HCT116 (cell line): Measurements from ENCODE around the gene SIN3B. TPM values are rescaled to one million over a fixed set of nuclear protein-coding genes. Genes with fewer than 3 reads are reported as not detected.

Experiments
- ATAC-seq: fragments of 200-7000 bp; cut with Tn5 transposase; 2 replicates; pipeline ENCODE4 v1.9.1; 2020; ENCODE audit warnings: mild to moderate bottlenecking, moderate library complexity
- BruUV-seq: library from RNA; stranded (reverse); fragments of 400-500 nt; replicated peaks from 2 replicates; lab custom pipeline; 2021; lab: Mats Ljungman, UMichigan
- CTCF ChIA-PET: fragments of 300-600 bp; sonication (Branson Sonifier 250); formaldehyde crosslinking; loops from one replicate; lab custom pipeline; 2021; ENCODE audit warnings: antibody characterized with exemption; lab: Charles Lee
- POLR2A ChIA-PET: fragments of 300-600, 350-600 bp; sonication (Branson Sonifier 250); formaldehyde crosslinking; loops from one replicate; lab custom pipeline; 2021; ENCODE audit warnings: antibody characterized with exemption; lab: Charles Lee
- RAD21 ChIA-PET, 2 experiments: fragments of 300-600 bp; sonication (Branson Sonifier 250); formaldehyde crosslinking; loops; one replicate each; lab custom pipeline; 2023; ENCODE audit warnings: low total read pairs in 2 of 2; ENCODE audit not compliant: uncharacterized antibody in 2 of 2, unreplicated experiment in 2 of 2, low non-redundant PET in 1 of 2; lab: Charles Lee
- DNase-seq: peaks from one replicate; pipeline ENCODE4 v3.0.0-alpha.2; 2010; ENCODE audit warnings: low read depth, low spot score
- H2AFZ ChIP-seq: fragments of 200-600 bp; shearing (Covaris generic), sonication (generic); 2 replicates; pipeline ENCODE4 v1.6.1; 2017; ENCODE audit warnings: low read depth, mixed run types, mixed read lengths, antibody characterized with exemption, low read length; ENCODE audit not compliant: poor library complexity, severe bottlenecking
- H3K27ac ChIP-seq: 2 replicates; pipeline ENCODE4 v1.5.1; 2012; ENCODE audit warnings: low read depth, low read length
- H3K27me3 ChIP-seq: fragments of 200-600 bp; sonication (generic); 2 replicates; pipeline ENCODE4 v1.6.1; 2016; ENCODE audit warnings: mixed run types, low read length, mixed read lengths; ENCODE audit not compliant: insufficient read depth
- H3K36me3 ChIP-seq, 2 experiments: fragments of 200-500 bp in 1 of 2; fragments of 200-600 bp in 1 of 2; sonication (Bioruptor generic) in 1 of 2; sonication (generic) in 1 of 2; 2 replicates each; pipeline versions ENCODE4 v1.5.1 to v1.6.1; 2014 to 2016; ENCODE audit warnings: low read length in 2 of 2, inconsistent platforms in 1 of 2, mixed read lengths in 1 of 2, mixed run types in 1 of 2; ENCODE audit not compliant: insufficient read depth in 2 of 2, control insufficient read depth in 1 of 2
- H3K4me1 ChIP-seq, 2 experiments: fragments of 200-600 bp in 1 of 2; sonication (generic) in 1 of 2; 2 replicates each; pipeline versions ENCODE4 v1.5.1 to v1.6.1; 2012 to 2017; ENCODE audit warnings: low read length in 2 of 2, inconsistent platforms in 1 of 2, mild to moderate bottlenecking in 1 of 2, mixed read lengths in 1 of 2, mixed run types in 1 of 2, moderate library complexity in 1 of 2; ENCODE audit not compliant: insufficient read depth in 2 of 2, control insufficient read depth in 1 of 2
- H3K4me2 ChIP-seq: fragments of 200-600 bp; sonication (generic); 2 replicates; pipeline ENCODE4 v1.6.1; 2017; ENCODE audit warnings: mixed run types, low read length, mixed read lengths
- H3K4me3 ChIP-seq, 2 experiments: fragments of 200-600 bp in 1 of 2; sonication (generic) in 1 of 2; replicated peaks in 1 of 2; 2 replicates each; pipeline ENCODE4 v1.5.1; 2011 to 2016; ENCODE audit warnings: low read length in 2 of 2, control low read depth in 1 of 2, low read depth in 1 of 2, mild to moderate bottlenecking in 1 of 2, mixed read lengths in 1 of 2, mixed run types in 1 of 2
- H3K79me2 ChIP-seq: fragments of 200-600 bp; sonication (generic); 2 replicates; pipeline ENCODE4 v1.6.1; 2017; ENCODE audit warnings: mild to moderate bottlenecking, mixed run types, low read length, moderate library complexity, mixed read lengths; ENCODE audit not compliant: insufficient read depth
- H3K9ac ChIP-seq: fragments of 200-600 bp; sonication (generic); 2 replicates; pipeline ENCODE4 v1.6.1; 2016; ENCODE audit warnings: low read length, mixed read lengths
- H3K9me2 ChIP-seq: fragments of 200-600 bp; sonication (generic), shearing (Covaris generic); 2 replicates; pipeline ENCODE4 v1.6.1; 2017; ENCODE audit warnings: mixed run types, mild to moderate bottlenecking, moderate library complexity; ENCODE audit not compliant: insufficient read depth
- H3K9me3 ChIP-seq, 2 experiments: fragments of 200-500 bp in 1 of 2; fragments of 200-600 bp in 1 of 2; sonication (Bioruptor generic) in 1 of 2; sonication (generic) in 1 of 2; 2 replicates each; pipeline ENCODE4 v1.6.1; 2014 to 2017; ENCODE audit warnings: low read length in 2 of 2, mixed read lengths in 2 of 2, inconsistent platforms in 1 of 2, low read depth in 1 of 2, mild to moderate bottlenecking in 1 of 2, mixed run types in 1 of 2, moderate library complexity in 1 of 2; ENCODE audit not compliant: control insufficient read depth in 1 of 2, insufficient read depth in 1 of 2
- H4K20me1 ChIP-seq: fragments of 200-600 bp; sonication (generic), shearing (Covaris generic); 2 replicates; pipeline ENCODE4 v1.6.1; 2017; ENCODE audit warnings: mixed run types, mild to moderate bottlenecking, moderate library complexity; ENCODE audit not compliant: insufficient read depth
- EGR1 ChIP-seq: IDR thresholded peaks from 2 replicates; pipeline ENCODE4 v1.6.1; 2012; ENCODE audit warnings: low read depth
- ELF1 ChIP-seq: IDR thresholded peaks from 2 replicates; pipeline ENCODE4 v1.6.1; 2012; ENCODE audit warnings: low read depth, borderline replicate concordance
- EZH2 ChIP-seq: fragments of 200-600 bp; sonication (generic); IDR thresholded peaks from 2 replicates; pipeline ENCODE4 v1.6.1; 2017; ENCODE audit warnings: antibody characterized with exemption, mixed run types
- EZH2phosphoT487 ChIP-seq: fragments of 200-600 bp; IDR thresholded peaks from 2 replicates; pipeline ENCODE4 v1.6.1; 2018; ENCODE audit warnings: antibody characterized with exemption, borderline replicate concordance
- JUND ChIP-seq: IDR thresholded peaks from 2 replicates; pipeline ENCODE4 v1.6.1; 2012
- RAD21 ChIP-seq: IDR thresholded peaks from 2 replicates; pipeline ENCODE4 v1.6.1; 2012; ENCODE audit warnings: low read depth, mild to moderate bottlenecking
- REST ChIP-seq: IDR thresholded peaks from 2 replicates; pipeline ENCODE4 v1.6.1; 2012; ENCODE audit warnings: low read depth
- SIN3A ChIP-seq: IDR thresholded peaks from 2 replicates; pipeline ENCODE4 v1.6.1; 2012; ENCODE audit warnings: low read depth
- SP1 ChIP-seq: IDR thresholded peaks from 2 replicates; pipeline ENCODE4 v1.6.1; 2012; ENCODE audit warnings: low read depth
- SRF ChIP-seq: IDR thresholded peaks from 2 replicates; pipeline ENCODE4 v1.6.1; 2012; ENCODE audit warnings: low read depth
- TCF7L2 ChIP-seq: IDR thresholded peaks from 2 replicates; pipeline ENCODE4 v1.7.0; 2011; ENCODE audit warnings: borderline replicate concordance, inconsistent platforms; ENCODE audit not compliant: insufficient read depth, insufficient read length; ENCODE audit errors: extremely low read depth
- YY1 ChIP-seq: IDR thresholded peaks from 2 replicates; pipeline ENCODE4 v1.6.1; 2011; ENCODE audit warnings: low read length, low read depth, moderate library complexity, mild to moderate bottlenecking; ENCODE audit not compliant: insufficient replicate concordance; ENCODE audit errors: extremely low read depth
- ZNF274 ChIP-seq: fragments of 200-500 bp; sonication (Bioruptor generic); IDR thresholded peaks from 2 replicates; pipeline ENCODE4 v1.6.1; 2014; ENCODE audit warnings: mild to moderate bottlenecking, low read depth, low read length, inconsistent platforms
- intact Hi-C: fragments of 100-400 bp; cut with micrococcal nuclease; formaldehyde crosslinking; loops from 2 replicates; pipeline ENCODE4 v1.10.0; 2022
- total RNA-seq: library from RNA; stranded (reverse); gene quantifications from one replicate; pipeline ENCODE4 v1.2.1, GENCODE V29; 2021; ENCODE audit not compliant: unreplicated experiment
- TF ChIP-seq, protein P1 (sequence below): IDR thresholded peaks from 2 replicates; pipeline ENCODE4 v1.6.1; 2012

The SIN3B gene
- total RNA-seq, 1 experiment from 2014 or later: 59.9 TPM

DNA sequence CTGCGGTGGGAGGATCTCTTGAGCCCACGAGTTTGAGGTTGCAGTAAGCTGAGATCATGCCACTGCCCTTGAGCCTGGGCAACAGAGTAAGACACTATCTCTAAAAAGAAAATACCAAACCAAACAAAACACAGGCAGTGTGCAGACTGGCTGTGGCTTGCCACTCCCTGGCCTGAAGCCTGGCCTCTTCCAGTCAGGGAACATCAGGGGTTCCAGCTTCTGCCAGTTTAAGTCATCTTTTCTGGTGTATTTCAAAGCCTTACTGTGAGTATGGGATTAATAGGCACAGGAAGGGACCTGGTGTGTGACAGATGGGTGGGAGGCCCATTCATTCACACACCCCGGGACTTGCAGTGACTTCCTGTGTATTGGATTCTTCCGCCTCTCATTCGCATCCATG is 32.6 kb downstream of the SIN3B start:
- H3K9ac ChIP-seq: no peak overlapping the region
- CTCF ChIA-PET: no interaction called here
- TF ChIP-seq JUND (no peak), SP1 (no peak), ZNF274 (no peak)

DNA sequence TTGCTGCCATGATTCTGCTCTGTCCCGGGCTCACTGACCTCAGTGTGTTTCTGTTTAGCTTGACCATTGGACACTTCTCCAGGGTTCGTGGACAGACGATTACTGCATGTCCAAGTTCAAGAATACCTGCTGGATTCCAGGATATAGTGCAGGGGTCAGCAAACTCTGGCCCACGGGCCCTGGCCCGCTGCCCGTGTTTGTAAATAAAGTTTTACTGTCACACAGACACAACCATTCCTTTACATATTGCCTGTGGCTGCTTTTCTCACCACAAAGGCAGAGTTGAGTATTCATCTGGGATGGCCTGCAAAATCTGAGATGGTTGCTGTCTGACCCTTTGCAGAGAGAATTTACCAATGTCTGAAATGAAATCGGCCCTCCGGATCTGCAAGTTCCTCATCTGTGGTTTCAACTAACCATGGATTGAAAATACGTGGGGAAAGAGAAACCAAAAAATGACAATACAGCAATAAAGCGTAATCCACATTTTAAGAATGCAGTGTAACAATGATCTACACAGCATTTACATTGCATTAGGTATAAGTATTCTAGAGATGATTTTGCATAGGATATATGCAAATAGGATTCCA is 33.7 kb downstream of the SIN3B start:
- Histone ChIP-seq H3K9me2 (no peaks in the 10 kb centered on the region), H3K4me1 (no peaks in the 10 kb centered on the region), H3K27me3 (no peaks in the 10 kb centered on the region), H3K9me3 (no peaks in the 10 kb centered on the region), H3K9ac (no peak overlapping the region), H3K36me3 (peaks cover 16 to 22% of the 10 kb centered on the region in 2 experiments; a peak in 3 of 4 replicates), H2AFZ (no peak overlapping the region), H3K27ac (no peak overlapping the region), H4K20me1 (no peaks in the 10 kb centered on the region), H3K79me2 (no peaks in the 10 kb centered on the region), H3K4me3 (no peak overlapping the region), H3K4me2 (no peak overlapping the region)
- DNase-seq: no peak
- ChIA-PET POLR2A (no interaction called here), CTCF (no interaction called here), RAD21 (no interaction called here)
- TSS peak; percentile 44 for BruUV-seq
- TF ChIP-seq, protein P1, sequence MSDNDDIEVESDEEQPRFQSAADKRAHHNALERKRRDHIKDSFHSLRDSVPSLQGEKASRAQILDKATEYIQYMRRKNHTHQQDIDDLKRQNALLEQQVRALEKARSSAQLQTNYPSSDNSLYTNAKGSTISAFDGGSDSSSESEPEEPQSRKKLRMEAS: no peak
- TF ChIP-seq TCF7L2 (no peak), REST (no peak), SRF (no peak), EZH2 (no peak), YY1 (no peak), SP1 (no peak), EGR1 (no peak), EZH2phosphoT487 (no peak), ELF1 (no peak), RAD21 (no peak), SIN3A (no peak), JUND (no peak), ZNF274 (no peak)
- ATAC-seq: no peak
- intact Hi-C loops: no loop called here

More for the DNA sequence above, 32.6 kb downstream of the SIN3B start:
- no TSS peak for BruUV-seq
- no peaks in the 10 kb centered on the region for H3K27me3 ChIP-seq
- H2AFZ ChIP-seq: no peak overlapping the region
- H3K4me1 ChIP-seq: no peaks in the 10 kb centered on the region
- intact Hi-C loops: no loop called here
- no peak overlapping the region for H3K4me3 ChIP-seq
- peaks cover 12 to 15% of the 10 kb centered on the region in 2 experiments; a peak in 3 of 4 replicates for H3K36me3 ChIP-seq
- POLR2A ChIA-PET: no interaction called here
- H4K20me1 ChIP-seq: no peaks in the 10 kb centered on the region
- RAD21 ChIA-PET: no interaction called here
- H3K27ac ChIP-seq: no peak overlapping the region
- H3K4me2 ChIP-seq: no peak overlapping the region
- ATAC-seq: no peak
- H3K79me2 ChIP-seq: no peaks in the 10 kb centered on the region
- no peaks in the 10 kb centered on the region for H3K9me2 ChIP-seq
- H3K9me3 ChIP-seq: no peaks in the 10 kb centered on the region
- DNase-seq: no peak
